Suprapubic skin (tissue), 3 donors: ENCODE measurements around the gene IQGAP2.

Source experiments
- CTCF ChIP-seq, 2 donors: fragments of 200-600 bp in 1 of 2; fragments of 450-650 bp in 1 of 2; sonication (generic) in 1 of 2; IDR thresholded peaks; one replicate each; pipeline ENCODE4 v1.5.1; 2016 to 2019; ENCODE audit warnings: antibody characterized with exemption in 2 of 2, mild to moderate bottlenecking in 1 of 2, moderate library complexity in 1 of 2
- EP300 ChIP-seq: sonication (generic); formaldehyde crosslinking; IDR thresholded peaks from one replicate; pipeline ENCODE4 v1.6.1; 2017; ENCODE audit warnings: antibody characterized with exemption
- POLR2A ChIP-seq, 2 donors: fragments of 450-650 bp; IDR thresholded peaks; one replicate each; pipeline ENCODE4 v1.6.1; 2017; ENCODE audit warnings: antibody characterized with exemption in 2 of 2, mild to moderate bottlenecking in 2 of 2, moderate library complexity in 2 of 2

- TF ChIP-seq POLR2A (IDR thresholded peaks at IDR 0.05): no peak
- no peak for TF ChIP-seq CTCF (IDR thresholded peaks at IDR 0.05)
- no peak for TF ChIP-seq EP300
Measured at GRCh38 chr5:76704131-76704663, 301.1 kb downstream of the IQGAP2 start.
